SK-N-MC (cell line): ENCODE data around the gene E2F4.

ENCODE experiments used
- DNase-seq: peaks from one replicate; pipeline ENCODE4 v3.0.0-alpha.2; 2011; ENCODE audit warnings: low read depth, low spot score
- H3K27ac ChIP-seq: fragments of 200-600 bp; sonication (generic); 2 replicates; pipeline ENCODE4 v1.5.1; 2016; ENCODE audit warnings: mixed run types
- H3K36me3 ChIP-seq: fragments of 200-600 bp; sonication (generic); 2 replicates; pipeline ENCODE4 v1.6.1; 2017; ENCODE audit warnings: antibody characterized with exemption, low read length, mixed read lengths; ENCODE audit not compliant: insufficient read depth
- H3K4me3 ChIP-seq: fragments of 200-600 bp; sonication (generic); 2 replicates; pipeline ENCODE4 v1.5.1; 2016
- H3K9ac ChIP-seq: fragments of 200-600 bp; sonication (generic); 2 replicates; pipeline ENCODE4 v1.8.0; 2017; ENCODE audit warnings: mixed run types, mixed read lengths; ENCODE audit not compliant: insufficient read length
- H3K9me3 ChIP-seq: fragments of 200-600 bp; sonication (generic); 2 replicates; pipeline ENCODE4 v1.6.1; 2017; ENCODE audit warnings: low read depth, mild to moderate bottlenecking, antibody characterized with exemption, low read length, moderate library complexity, mixed read lengths
- EZH2 ChIP-seq: fragments of 200-600 bp; sonication (generic); IDR thresholded peaks from one replicate; pipeline ENCODE4 v1.6.1; 2017; ENCODE audit warnings: antibody characterized with exemption
- FOXP2 ChIP-seq: optimal IDR thresholded peaks from 2 replicates; pipeline ENCODE3; 2011; ENCODE audit warnings: mild to moderate bottlenecking, moderate library complexity; ENCODE audit not compliant: insufficient read depth; ENCODE audit errors: extremely low read length, control extremely low read depth
- POLR2AphosphoS5 ChIP-seq: IDR thresholded peaks from 2 replicates; pipeline ENCODE4 v1.6.1; 2012; ENCODE audit warnings: mild to moderate bottlenecking, low read depth, low read length, borderline replicate concordance

The E2F4 gene

GRCh38 chr16:67149276-67150046 lies 42.5 kb upstream of the E2F4 start:
- Histone ChIP-seq H3K9me3 (no peaks in the 10 kb centered on the region), H3K36me3 (no peaks in the 10 kb centered on the region; the same call in 1 of the 2 replicates), H3K27ac (no peak overlapping the region), H3K4me3 (no peak overlapping the region), H3K9ac (no peak overlapping the region)
- no peak for DNase-seq
- no peak for TF ChIP-seq POLR2AphosphoS5
- no peak for TF ChIP-seq EZH2
- no peak for TF ChIP-seq FOXP2

GRCh38 chr16:67150047-67150832 lies 41.7 kb upstream of the E2F4 start:
- H3K36me3 ChIP-seq: no peaks in the 10 kb centered on the region; the same call in 1 of the 2 replicates
- H3K9me3 ChIP-seq: no peaks in the 10 kb centered on the region
- peak overlapping the region; percentile 24 for H3K9ac ChIP-seq
- TF ChIP-seq FOXP2: no peak
- no peak for TF ChIP-seq POLR2AphosphoS5
- TF ChIP-seq EZH2: no peak
- DNase-seq: no peak
- H3K27ac ChIP-seq: peak overlapping the region; percentile 1; the same call in 1 of the 2 replicates
- H3K4me3 ChIP-seq: peak overlapping the region; percentile 79

- H3K9ac ChIP-seq: peak within 1 kb of the TSS; percentile 24
- TF ChIP-seq EZH2 (no peak), POLR2AphosphoS5 (peak; percentile 56)
- DNase-seq: no peak
- H3K36me3 ChIP-seq: no peaks in the 10 kb centered on the region
- H3K9me3 ChIP-seq: no peaks in the 10 kb centered on the region
- H3K27ac ChIP-seq: peak within 1 kb of the TSS; percentile 1; the same call in 1 of the 2 replicates
- peak within 1 kb of the TSS; percentile 79 for H3K4me3 ChIP-seq
Observed at GRCh38 chr16:67150833-67151396, 41.0 kb upstream of the E2F4 start, which contains the start of gene B3GNT9. Gene B3GNT9, minus strand, starts transcription at chr16:67150998. Its CDS starts 513 bp downstream, at chr16:67150485.

- TF ChIP-seq POLR2AphosphoS5 (no peak), FOXP2 (no peak), EZH2 (no peak)
- H3K36me3 ChIP-seq: no peaks in the 10 kb centered on the region
- H3K4me3 ChIP-seq: peak overlapping the region; percentile 79
- H3K27ac ChIP-seq: no peak overlapping the region
- H3K9me3 ChIP-seq: no peaks in the 10 kb centered on the region
- H3K9ac ChIP-seq: no peak overlapping the region
- DNase-seq: no peak
Observed at GRCh38 chr16:67151431-67152097, 40.4 kb upstream of the E2F4 start.

GRCh38 chr16:67154578-67155294 lies 37.2 kb upstream of the E2F4 start:
- H3K4me3 ChIP-seq: peak overlapping the region; percentile 33; the same call in 1 of the 2 replicates
- no peaks in the 10 kb centered on the region for H3K36me3 ChIP-seq
- H3K9ac ChIP-seq: no peak overlapping the region
- no peak for TF ChIP-seq POLR2AphosphoS5
- TF ChIP-seq FOXP2: no peak
- TF ChIP-seq EZH2: no peak
- DNase-seq: no peak
- no peak overlapping the region for H3K27ac ChIP-seq
- no peaks in the 10 kb centered on the region for H3K9me3 ChIP-seq

GRCh38 chr16:67155295-67156142 lies 36.4 kb upstream of the E2F4 start:
- H3K27ac ChIP-seq: no peak overlapping the region
- DNase-seq: no peak
- no peak overlapping the region for H3K9ac ChIP-seq
- H3K9me3 ChIP-seq: no peaks in the 10 kb centered on the region
- no peak for TF ChIP-seq EZH2
- no peak for TF ChIP-seq FOXP2
- TF ChIP-seq POLR2AphosphoS5: no peak
- H3K36me3 ChIP-seq: no peaks in the 10 kb centered on the region
- peak overlapping the region; percentile 33; the same call in 1 of the 2 replicates for H3K4me3 ChIP-seq
